Inflammatory macrophage treated with lipopolysaccharide for 4 hours (primary cell): Measurements from ENCODE around the gene TXNDC2.
"Not testable (repeated sequence)": the region's sequence is repeated elsewhere in the genome, so short reads cannot be mapped to it uniquely, and the experiment has no call there.

Source experiments
- DNase-seq: peaks from one replicate; pipeline ENCODE4 v3.0.0-alpha.2; 2020

TXNDC2 gene

DNA sequence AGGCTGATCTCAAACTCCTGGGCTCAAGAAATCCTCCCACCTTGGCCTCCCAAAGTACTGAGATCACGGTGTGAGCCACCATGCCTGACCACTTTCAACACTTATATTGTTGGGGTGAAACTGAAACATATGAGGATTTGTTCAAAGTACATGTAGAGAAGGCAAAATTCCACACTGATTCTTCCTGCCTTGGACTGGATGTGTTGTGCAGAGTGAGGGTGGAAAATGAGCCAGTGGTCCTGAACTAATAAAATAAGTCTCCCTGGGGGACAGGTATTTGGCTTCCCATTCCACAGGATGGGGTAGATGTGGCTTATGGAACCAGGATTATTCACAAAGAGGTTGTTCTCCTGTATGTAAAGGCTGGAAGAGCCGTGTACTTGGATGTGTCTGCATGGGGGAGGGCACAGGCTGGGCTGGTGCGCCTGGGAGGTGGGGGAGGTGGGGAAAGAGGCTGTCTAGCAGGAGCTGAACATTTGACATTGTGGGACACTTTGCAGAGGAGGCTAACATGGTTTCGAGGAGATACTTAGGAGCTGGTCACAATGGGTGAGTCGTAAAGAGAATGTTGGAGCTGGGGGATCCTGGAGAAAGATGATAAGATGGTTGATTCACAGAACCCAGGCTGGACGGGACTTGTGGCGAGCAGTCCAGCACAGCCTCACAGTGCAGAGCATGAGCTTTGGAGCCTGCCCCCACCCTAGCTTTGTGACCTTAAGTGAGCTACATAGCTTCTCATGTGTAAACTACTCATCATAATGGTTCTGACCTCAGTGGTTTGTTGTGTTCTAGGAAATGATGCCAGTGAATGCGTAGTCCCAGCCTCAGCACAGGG is at the start of gene TXNDC2:
Gene TXNDC2 (plus strand): TSS at position 804 of the 835 bp plus-strand sequence. CDS start 708 bp downstream, outside the sequence.
- no peak for DNase-seq

DNA sequence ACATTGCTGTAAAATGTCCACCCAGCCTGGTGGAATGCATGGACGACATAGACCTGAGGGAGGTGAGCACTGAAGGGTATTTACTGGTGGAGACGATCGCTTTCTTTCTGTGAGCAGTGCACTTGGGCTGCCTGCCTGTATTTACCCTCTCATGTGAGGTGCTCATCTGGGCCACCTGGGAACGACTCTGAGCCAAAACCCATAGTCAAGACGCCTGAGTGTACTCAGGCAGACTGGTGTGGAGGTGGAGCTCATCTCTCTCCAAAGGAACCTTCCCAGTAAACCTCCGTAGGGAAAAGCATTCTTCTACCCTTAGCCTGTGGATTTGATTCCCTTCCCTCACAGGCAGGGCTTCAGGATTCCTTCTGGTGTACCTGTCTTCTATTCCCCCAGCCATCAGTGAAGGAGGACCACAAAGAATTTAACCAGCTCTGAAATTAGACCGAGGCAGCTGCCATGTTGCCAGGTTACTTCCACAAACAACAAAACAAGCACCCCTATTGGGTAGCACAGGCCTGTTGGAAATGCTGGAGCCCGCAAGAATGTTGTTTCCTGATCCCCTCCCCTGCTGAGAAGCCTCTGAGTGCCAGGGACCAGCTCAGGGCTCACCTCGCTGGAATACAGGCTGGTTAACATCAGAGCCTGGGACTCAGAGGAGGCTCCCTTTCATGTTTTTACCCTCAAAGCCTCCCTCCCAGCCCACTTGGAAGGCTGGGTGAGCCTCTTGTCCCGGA is 47.5 kb upstream of the TXNDC2 start:
- DNase-seq: no peak

DNA sequence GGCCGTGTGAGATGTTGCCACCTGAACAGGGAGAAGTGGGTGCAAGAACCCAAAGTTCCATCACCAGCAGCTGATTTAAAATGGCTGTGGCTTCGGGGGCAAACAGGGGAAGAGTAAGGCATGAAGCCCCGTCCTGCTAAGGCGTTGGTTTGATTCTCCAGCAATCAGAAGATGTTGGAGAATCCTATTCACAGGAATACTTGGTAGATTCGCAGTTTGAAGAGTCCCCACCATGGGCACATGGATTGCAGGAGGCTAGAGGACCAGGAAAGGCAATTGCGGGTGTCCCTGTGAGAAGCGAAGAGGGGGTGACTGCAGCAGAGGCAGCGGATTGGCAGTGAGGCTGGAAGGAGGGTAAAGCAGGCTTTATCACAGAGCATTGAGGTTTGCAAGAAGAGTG is 46.6 kb upstream of the TXNDC2 start:
- no peak for DNase-seq

- DNase-seq: no peak
Observed at GRCh38 chr18:9839853-9840252, 45.9 kb upstream of the TXNDC2 start.

DNA sequence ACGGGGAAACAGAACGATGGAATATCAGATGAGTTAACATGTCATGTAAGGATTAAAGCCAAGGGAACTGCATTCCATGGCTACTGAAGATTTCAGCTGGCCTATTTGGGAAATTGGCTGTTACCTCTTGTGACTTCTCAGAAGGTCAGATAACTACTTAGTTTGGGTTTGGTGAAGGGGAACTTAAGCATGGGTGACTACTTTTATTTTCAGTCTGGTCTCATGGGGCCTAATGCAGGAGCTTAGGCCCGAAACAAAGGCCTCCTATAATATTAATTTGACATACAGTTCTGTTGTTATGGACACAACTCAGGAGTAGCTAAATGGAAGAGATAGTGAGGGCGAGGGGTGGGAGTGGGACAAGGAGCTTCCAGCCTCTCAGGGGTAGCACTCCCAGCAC is 44.0 kb upstream of the TXNDC2 start:
- no peak for DNase-seq

DNA sequence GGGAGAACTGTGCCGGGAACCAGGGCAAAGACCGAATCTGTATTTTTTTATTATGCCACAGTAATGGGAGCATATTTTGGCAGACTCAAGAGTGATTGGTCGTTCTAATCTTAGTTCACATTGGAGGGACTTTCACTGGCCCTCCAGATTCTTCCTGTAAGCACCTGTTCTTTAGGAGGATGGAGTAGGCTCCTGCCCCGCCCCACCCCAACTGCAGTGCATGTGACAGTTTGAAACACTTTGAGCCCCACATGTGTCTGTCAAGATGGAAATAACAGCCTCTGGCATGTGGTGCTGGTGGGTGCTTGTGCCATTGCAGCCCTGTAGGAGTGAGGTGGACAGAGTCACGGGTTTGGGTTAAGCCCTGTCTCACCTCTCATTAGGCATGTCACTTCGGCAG is 43.3 kb upstream of the TXNDC2 start:
- no peak for DNase-seq

DNA sequence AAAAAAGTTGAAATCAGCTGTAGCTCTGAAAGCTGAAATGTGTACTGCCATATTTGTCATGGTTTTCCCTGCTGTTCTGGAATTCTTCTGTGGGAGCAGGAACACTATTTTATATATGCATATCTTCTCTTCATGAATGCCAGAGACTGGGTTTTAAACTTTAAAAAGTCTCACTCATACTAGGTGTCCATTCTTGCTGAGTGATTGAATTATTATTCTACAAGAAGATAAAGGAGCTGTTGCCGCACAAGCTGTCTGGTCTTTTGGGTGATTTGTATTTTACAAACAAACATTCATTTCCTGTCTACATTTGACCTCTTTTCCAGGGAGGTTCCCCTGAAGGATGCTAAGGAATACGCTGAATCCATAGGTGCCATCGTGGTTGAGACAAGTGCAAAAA is 40.5 kb upstream of the TXNDC2 start:
- DNase-seq: no peak

DNA sequence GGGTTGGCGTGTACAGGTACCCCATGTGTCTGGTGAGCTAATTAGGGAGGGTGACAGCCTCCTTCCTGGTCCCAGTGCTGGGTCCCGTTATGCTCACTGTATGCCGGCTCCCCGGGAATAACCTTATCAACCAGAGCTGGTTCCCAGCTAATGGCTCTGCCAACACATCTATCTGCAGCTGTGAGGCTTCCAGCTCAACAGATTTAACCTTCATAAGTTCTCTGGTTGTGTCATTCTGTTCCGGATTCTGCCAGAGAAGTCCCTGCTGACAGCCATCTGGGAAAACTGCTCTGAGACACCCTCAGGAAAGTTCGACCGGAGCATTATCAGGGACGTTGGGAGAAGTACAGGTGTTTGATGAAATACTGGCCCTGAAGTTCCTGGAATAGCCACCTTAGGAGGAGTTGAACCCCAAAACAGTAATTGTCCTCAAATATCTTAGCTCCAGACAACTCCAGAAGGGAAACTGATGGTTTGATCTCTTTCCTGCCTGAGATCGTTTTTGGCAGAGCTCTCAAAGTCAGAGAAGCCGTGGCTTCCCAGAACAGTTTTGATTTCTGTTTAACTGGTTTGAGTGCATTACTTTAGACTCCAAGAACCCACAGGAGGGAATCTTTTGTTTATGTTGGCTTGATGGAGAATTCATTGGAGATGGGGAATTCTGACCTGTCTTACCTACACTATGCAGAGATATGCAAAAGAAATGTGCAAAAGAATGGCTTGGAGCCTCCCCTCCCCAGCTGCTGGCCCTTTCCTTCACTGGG is 39.4 kb upstream of the TXNDC2 start:
- DNase-seq: no peak

GRCh38 chr18:9848170-9848879 is 37.4 kb upstream of the TXNDC2 start:
- DNase-seq: no peak

DNA sequence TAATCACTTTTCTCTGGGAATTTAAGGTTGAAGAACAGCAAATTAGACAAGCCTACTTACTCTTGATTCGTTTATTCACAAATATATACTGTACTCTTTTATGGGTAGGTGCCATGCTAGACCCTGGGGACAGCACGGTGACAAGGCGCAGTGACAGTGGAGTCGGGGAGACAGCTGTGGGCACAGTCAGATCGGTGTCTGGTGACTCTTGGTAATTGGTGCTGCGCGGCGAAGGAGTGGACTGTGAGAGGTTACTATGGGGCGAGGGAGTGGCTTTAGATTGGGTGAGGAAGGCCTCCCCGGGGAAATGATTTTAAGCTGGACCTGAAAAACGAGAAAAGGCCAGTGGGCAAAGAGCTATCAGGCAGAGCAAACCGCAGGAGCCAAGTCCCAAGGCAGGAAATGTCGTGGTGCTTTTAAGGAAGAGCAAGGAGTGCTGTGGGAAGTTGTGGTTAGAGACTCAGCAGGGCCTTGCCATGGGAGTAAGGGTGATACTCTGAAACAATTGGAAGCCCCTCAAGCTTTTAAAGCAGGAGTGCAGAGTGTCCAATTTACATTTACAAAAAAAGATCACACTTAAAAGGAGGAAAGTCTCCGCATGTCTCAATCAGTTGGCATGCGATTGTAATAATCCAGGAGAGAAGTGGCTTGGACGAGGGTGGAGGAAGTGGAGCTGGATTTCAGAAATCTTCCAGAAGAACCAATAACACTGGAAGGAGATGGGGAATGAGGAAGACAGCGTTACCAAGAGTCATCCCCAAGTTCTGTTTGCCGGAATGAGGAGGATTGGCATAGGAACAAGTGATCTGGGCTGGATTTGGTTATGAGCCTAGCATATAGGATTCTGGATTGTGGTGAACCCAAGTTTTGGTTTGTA is 36.1 kb upstream of the TXNDC2 start:
- peak; percentile 93 for DNase-seq

DNA sequence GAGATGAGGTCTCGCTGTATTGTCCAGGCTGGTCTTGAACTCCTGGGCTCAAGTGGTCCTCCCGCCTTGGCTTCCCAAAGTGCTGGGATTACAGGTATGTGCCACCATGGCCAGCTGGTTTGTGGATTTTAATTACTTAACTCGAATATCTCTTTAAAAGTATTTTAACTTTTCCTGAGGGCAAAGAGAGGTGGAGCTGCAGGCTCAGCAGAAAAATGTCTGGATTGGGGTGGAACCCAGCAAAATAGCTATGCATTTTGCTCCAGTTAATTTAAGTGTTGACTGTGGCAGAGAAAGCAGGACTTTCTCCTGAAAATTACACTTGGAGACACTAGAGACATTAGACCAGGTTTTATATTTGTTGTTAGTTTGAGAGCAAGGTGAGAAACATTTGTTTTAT is 35.5 kb upstream of the TXNDC2 start:
- no peak for DNase-seq

GRCh38 chr18:9851511-9851910 is 34.3 kb upstream of the TXNDC2 start:
- peak; percentile 96 for DNase-seq

- no peak for DNase-seq
Observed at GRCh38 chr18:9852266-9853081, 33.3 kb upstream of the TXNDC2 start.

DNA sequence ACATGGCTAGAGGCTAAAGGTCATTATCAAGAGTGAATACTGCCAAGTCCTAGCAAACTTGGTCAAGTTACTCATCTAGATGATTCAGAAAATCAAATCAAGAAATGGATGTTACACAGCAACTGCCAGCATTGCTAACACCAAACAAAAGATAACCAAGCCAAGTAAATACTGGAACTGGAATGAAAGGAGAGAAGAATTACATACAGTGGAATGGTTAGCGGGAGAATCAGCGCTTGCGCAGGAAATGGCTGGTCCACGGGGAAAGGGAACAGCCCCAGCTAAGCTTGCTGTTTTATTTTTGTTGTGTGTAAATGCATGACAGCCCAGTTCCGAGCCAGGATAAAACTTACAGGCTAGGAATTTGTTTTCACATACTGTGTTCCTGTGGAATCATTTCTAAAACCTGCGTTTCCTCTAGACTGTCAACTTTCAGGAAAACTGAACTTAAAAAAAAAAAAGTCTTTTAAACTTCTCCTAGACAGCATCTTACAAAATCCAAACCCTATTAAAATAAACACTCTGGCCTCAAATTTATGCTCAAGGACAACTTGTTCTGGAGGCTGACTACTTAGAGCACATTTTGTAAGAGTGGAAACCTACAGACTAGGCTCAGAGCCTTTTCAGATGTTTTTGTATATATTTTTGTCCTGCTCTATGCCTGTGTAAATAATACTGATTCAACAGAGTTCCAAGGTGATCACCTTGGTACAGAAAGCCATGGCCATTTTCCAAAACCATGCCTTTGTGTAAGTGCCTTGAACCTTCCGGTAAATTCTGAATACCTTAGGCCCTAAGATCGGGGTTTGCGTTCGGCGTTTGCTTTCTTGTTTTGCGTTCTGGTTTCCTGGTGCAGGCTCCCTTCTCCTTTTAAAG is 30.7 kb upstream of the TXNDC2 start:
- DNase-seq: no peak

- no peak for DNase-seq
Observed at GRCh38 chr18:9855681-9856080, 30.1 kb upstream of the TXNDC2 start.

DNA sequence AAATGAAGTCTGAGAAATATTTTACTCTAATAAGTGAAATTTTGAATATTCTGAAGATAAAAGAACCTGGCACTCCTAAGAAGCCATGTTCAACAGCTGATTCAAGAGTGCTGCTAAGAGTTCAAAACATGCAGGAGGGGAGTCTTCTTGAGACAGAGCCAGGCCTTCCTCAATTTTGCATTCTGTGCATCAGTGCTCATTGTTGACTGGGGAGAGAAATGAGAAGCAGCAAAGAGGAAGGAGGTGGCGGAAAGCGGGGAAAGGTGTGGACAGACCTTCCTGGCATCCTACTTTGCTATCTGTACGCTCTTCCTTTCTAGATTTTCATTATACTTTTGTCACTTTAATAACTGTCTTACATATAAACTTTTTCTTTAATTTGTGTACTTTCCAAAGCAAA is 29.7 kb upstream of the TXNDC2 start:
- DNase-seq: peak; percentile 41

DNA sequence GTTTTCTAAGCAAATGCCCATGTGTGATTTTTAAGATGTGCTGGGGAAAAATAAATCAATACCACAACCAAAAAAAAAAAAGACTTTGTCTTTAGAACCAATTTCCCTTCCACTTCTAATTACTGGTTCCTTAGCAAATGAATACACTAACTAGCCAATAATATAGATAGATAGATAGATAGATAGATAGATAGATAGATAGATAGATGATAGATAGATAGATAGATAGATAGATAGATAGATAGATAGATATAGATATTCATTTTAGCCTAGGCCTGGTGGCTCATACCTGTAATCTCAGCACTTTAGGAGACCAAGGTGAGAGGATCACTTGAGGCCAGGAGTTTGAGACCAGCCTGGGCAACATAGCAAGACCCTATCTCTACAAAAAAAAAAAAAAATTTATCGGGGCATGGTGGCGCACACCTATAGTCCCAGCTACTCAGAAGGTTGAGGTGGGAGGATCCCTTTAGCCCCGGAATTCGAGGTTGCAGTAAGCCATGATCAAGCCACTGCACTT is 28.2 kb upstream of the TXNDC2 start:
- not testable (repeated sequence) for DNase-seq

DNA sequence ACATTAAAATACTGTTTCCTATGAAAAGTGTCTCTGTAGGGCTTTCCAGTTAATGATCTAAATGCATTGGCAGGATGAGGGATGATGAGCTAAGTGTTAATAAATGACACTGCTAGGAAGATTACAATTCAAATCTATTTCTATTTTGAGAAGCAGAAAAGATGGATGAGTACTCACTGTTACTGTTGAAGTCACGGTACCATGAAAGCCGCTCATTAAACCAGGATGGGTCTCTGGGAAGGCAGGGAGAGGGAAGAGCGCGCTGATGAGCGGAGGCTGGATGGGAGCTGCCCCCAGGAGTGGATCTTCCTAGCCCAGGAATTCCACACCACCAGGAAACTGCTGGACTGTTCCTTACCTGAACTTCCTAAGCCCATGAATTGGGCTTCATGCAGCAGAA is 27.1 kb upstream of the TXNDC2 start:
- DNase-seq: no peak

GRCh38 chr18:9859232-9859631 is 26.5 kb upstream of the TXNDC2 start:
- no peak for DNase-seq

DNA sequence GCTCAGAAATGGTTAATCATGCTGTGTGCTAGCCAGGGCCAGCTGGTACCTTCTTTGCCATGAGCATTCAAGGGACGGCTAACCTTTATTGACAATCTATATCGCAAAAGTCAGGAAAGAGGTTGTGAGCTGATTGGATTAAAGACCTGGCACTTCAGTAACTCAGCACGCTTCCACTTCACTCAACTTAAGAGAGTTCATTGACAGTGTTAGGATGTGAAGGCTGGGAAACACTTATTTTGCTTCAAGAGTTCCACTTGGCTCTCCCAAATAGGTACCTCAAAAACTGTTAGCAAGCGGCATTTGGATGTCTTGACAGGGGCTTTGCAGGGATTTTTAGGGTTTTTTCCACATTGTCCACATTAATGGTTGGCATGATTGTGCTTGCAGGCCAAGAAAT is 25.1 kb upstream of the TXNDC2 start:
- DNase-seq: no peak
